NCI-H2196 (cell line): ENCODE measurements around the gene SUN3.
"Not testable (repeated sequence)": the region's sequence is repeated elsewhere in the genome, so short reads cannot be mapped to it uniquely, and the experiment has no call there.

ENCODE experiments used
- DNase-seq: peaks from one replicate; lab custom pipeline; 2025; ENCODE audit not compliant: unreplicated experiment; lab: John Stamatoyannopoulos, UW

Gene SUN3

GRCh38 chr7:48033922-48034321 lies 5.0 kb upstream of the SUN3 start:
- no peak for DNase-seq

- no peak for DNase-seq
These were observed 2.2 kb upstream of the SUN3 start for GRCh38 chr7:48031111-48031510.

GRCh38 chr7:48025624-48026023 lies 3.3 kb downstream of the SUN3 start:
- DNase-seq, result no peak

- no peak for DNase-seq
These were observed 11.2 kb downstream of the SUN3 start for GRCh38 chr7:48017674-48018073.

- DNase-seq, result no peak
These were observed 12.3 kb downstream of the SUN3 start for GRCh38 chr7:48016641-48017040.

- DNase-seq, result no peak
These were observed 17.0 kb downstream of the SUN3 start for GRCh38 chr7:48011951-48012350.

- no peak for DNase-seq
These were observed 17.6 kb downstream of the SUN3 start for GRCh38 chr7:48011323-48011722.

- DNase-seq, result no peak
These were observed 19.0 kb downstream of the SUN3 start for GRCh38 chr7:48009954-48010353.

- DNase-seq, result no peak
These were observed 19.6 kb downstream of the SUN3 start for GRCh38 chr7:48009257-48009656.

- no peak for DNase-seq
These were observed 22.0 kb downstream of the SUN3 start for GRCh38 chr7:48006866-48007265.

GRCh38 chr7:48004638-48005037 lies 24.3 kb downstream of the SUN3 start:
- no peak for DNase-seq

- DNase-seq, result no peak
These were observed 24.9 kb downstream of the SUN3 start for GRCh38 chr7:48004032-48004431.

GRCh38 chr7:48000164-48000563 lies 28.7 kb downstream of the SUN3 start:
- not testable (repeated sequence) for DNase-seq

- DNase-seq, result no peak
These were observed 29.5 kb downstream of the SUN3 start for GRCh38 chr7:47999413-47999812.

GRCh38 chr7:47992446-47992845 lies 36.5 kb downstream of the SUN3 start:
- no peak for DNase-seq

- DNase-seq, result no peak
These were observed 37.1 kb downstream of the SUN3 start for GRCh38 chr7:47991741-47992311.

GRCh38 chr7:47991270-47991669 lies 37.6 kb downstream of the SUN3 start:
- no peak for DNase-seq

- no peak for DNase-seq
These were observed 38.3 kb downstream of the SUN3 start for GRCh38 chr7:47990592-47990991.

GRCh38 chr7:47989607-47990400 lies 39.1 kb downstream of the SUN3 start:
- DNase-seq, result not testable (repeated sequence)

- DNase-seq, result no peak
These were observed 40.2 kb downstream of the SUN3 start for GRCh38 chr7:47988496-47989386.

GRCh38 chr7:47982610-47983009 lies 46.3 kb downstream of the SUN3 start:
- no peak for DNase-seq

GRCh38 chr7:47980648-47981047 lies 48.3 kb downstream of the SUN3 start:
- DNase-seq, result not testable (repeated sequence)
